Astrocyte (in vitro differentiated cells and primary cell): Measurements from ENCODE around the gene FGF23. TPM values are rescaled to one million over a fixed set of nuclear protein-coding genes. Genes with fewer than 3 reads are reported as not detected.

Experiments used
- DNase-seq: peaks from one replicate; pipeline ENCODE4 v3.0.0-alpha.2; 2010; ENCODE audit warnings: low read depth
- FAIRE-seq: peaks from 2 replicates; lab custom pipeline; 2011; peaks lifted over from hg19 to GRCh38; lab: Jason Lieb, UNC
- H2AFZ ChIP-seq: 2 replicates; pipeline ENCODE4 v1.6.0; 2012; ENCODE audit warnings: low read depth, low read length, inconsistent platforms
- H3K27ac ChIP-seq: 2 replicates; pipeline ENCODE4 v1.5.1; 2011; ENCODE audit warnings: low read depth, low read length, inconsistent platforms
- H3K27me3 ChIP-seq: 2 replicates; pipeline ENCODE4 v1.6.0; 2011; ENCODE audit warnings: low read length, inconsistent platforms; ENCODE audit not compliant: insufficient read depth
- H3K36me3 ChIP-seq: 2 replicates; pipeline ENCODE4 v1.5.1; 2011; ENCODE audit warnings: low read length, inconsistent platforms; ENCODE audit not compliant: insufficient read depth
- H3K4me1 ChIP-seq: 2 replicates; pipeline ENCODE4 v1.5.1; 2011; ENCODE audit warnings: low read length, inconsistent platforms; ENCODE audit not compliant: insufficient read depth
- H3K4me2 ChIP-seq: 2 replicates; pipeline ENCODE4 v1.6.0; 2012; ENCODE audit warnings: low read length, inconsistent platforms
- H3K4me3 ChIP-seq: 2 replicates; pipeline ENCODE4 v1.5.1; 2011; ENCODE audit warnings: low read depth, mild to moderate bottlenecking, low read length, inconsistent platforms; ENCODE audit not compliant: insufficient read depth
- H3K79me2 ChIP-seq: 2 replicates; pipeline ENCODE4 v1.6.0; 2012; ENCODE audit warnings: mild to moderate bottlenecking, low read length, inconsistent platforms; ENCODE audit not compliant: insufficient read depth
- H3K9ac ChIP-seq: 2 replicates; pipeline ENCODE4 v1.6.0; 2012; ENCODE audit warnings: mild to moderate bottlenecking, low read length, inconsistent platforms
- H3K9me3 ChIP-seq: 2 replicates; pipeline ENCODE4 v1.5.1; 2012; ENCODE audit warnings: low read depth, mild to moderate bottlenecking, low read length, inconsistent platforms; ENCODE audit not compliant: insufficient read depth
- H4K20me1 ChIP-seq: 2 replicates; pipeline ENCODE4 v1.6.0; 2012; ENCODE audit warnings: low read length, inconsistent platforms; ENCODE audit not compliant: insufficient read depth
- H3K27ac Mint-ChIP-seq: one replicate; pipeline ENCODE4 v1.8.0; 2021; ENCODE audit warnings: mild to moderate bottlenecking, mixed read lengths; ENCODE audit not compliant: unreplicated experiment
- H3K27me3 Mint-ChIP-seq: one replicate; pipeline ENCODE4 v1.8.0; 2021; ENCODE audit warnings: low read depth, mixed read lengths; ENCODE audit not compliant: unreplicated experiment
- H3K36me3 Mint-ChIP-seq: one replicate; pipeline ENCODE4 v1.8.0; 2021; ENCODE audit warnings: low read depth, mixed read lengths; ENCODE audit not compliant: unreplicated experiment
- H3K4me1 Mint-ChIP-seq: one replicate; pipeline ENCODE4 v1.8.0; 2021; ENCODE audit warnings: low read depth, mixed read lengths; ENCODE audit not compliant: unreplicated experiment
- H3K4me3 Mint-ChIP-seq: one replicate; pipeline ENCODE4 v1.8.0; 2021; ENCODE audit warnings: mild to moderate bottlenecking, moderate library complexity, mixed read lengths; ENCODE audit not compliant: unreplicated experiment
- H3K9me3 Mint-ChIP-seq: one replicate; pipeline ENCODE4 v1.8.0; 2021; ENCODE audit warnings: mild to moderate bottlenecking, mixed read lengths; ENCODE audit not compliant: unreplicated experiment
- EZH2 ChIP-seq: IDR thresholded peaks from 2 replicates; pipeline ENCODE4 v1.6.1; 2012; ENCODE audit warnings: mild to moderate bottlenecking, low read length, inconsistent platforms; ENCODE audit not compliant: insufficient read depth
- total RNA-seq: library from RNA; stranded (reverse); gene quantifications from 2 replicates; pipeline ENCODE4 v1.2.1, GENCODE V29; 2021
- TF ChIP-seq, protein P1 (sequence below): IDR thresholded peaks from 2 replicates; pipeline ENCODE4 v1.5.1; 2011; ENCODE audit warnings: low read depth, mild to moderate bottlenecking, inconsistent platforms, low read length, moderate library complexity; ENCODE audit not compliant: insufficient read depth

The FGF23 gene
- total RNA-seq, 1 donor from 2014 or later, result not detected

DNA sequence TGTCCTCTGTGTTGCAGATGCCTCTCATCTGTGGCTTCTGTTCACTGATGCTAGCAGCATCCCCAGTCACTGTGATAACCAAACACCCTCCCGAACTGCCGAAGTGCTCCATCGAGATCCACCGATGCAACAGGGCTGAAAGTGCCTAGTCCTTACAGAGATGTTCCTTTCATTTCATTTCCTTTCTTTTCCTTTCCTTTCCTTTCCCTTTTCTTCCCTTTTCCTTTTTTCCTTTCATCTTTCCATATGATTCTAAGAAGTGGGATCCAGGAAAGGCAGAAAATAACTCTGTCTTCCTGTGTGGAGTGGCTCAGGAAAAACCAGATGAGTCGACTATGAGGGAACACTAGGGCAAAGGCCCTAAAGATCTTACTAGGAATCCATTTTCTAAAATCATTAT is 39.4 kb upstream of the FGF23 start:
- Histone ChIP-seq H3K79me2 (no peaks in the 10 kb centered on the region), H3K4me1 (no peaks in the 10 kb centered on the region), H3K4me3 (no peak overlapping the region), H3K36me3 (no peaks in the 10 kb centered on the region), H3K4me2 (no peak overlapping the region), H3K9ac (no peak overlapping the region), H3K27me3 (peaks cover 12% of the 10 kb centered on the region), H3K9me3 (no peaks in the 10 kb centered on the region), H2AFZ (no peak overlapping the region), H4K20me1 (no peaks in the 10 kb centered on the region), H3K27ac (no peak overlapping the region)
- Mint-ChIP-seq H3K4me1 (peaks cover 10% of the 10 kb centered on the region), H3K27me3 (peaks cover 21% of the 10 kb centered on the region), H3K4me3 (no peak overlapping the region), H3K27ac (no peak overlapping the region), H3K9me3 (no peaks in the 10 kb centered on the region), H3K36me3 (no peaks in the 10 kb centered on the region)
- no peak for TF ChIP-seq EZH2
- TF ChIP-seq, protein P1, sequence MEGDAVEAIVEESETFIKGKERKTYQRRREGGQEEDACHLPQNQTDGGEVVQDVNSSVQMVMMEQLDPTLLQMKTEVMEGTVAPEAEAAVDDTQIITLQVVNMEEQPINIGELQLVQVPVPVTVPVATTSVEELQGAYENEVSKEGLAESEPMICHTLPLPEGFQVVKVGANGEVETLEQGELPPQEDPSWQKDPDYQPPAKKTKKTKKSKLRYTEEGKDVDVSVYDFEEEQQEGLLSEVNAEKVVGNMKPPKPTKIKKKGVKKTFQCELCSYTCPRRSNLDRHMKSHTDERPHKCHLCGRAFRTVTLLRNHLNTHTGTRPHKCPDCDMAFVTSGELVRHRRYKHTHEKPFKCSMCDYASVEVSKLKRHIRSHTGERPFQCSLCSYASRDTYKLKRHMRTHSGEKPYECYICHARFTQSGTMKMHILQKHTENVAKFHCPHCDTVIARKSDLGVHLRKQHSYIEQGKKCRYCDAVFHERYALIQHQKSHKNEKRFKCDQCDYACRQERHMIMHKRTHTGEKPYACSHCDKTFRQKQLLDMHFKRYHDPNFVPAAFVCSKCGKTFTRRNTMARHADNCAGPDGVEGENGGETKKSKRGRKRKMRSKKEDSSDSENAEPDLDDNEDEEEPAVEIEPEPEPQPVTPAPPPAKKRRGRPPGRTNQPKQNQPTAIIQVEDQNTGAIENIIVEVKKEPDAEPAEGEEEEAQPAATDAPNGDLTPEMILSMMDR, result no peak
- FAIRE-seq (no peak), DNase-seq (no peak)

GRCh38 chr12:4417936-4418335 is 38.4 kb upstream of the FGF23 start:
- H2AFZ ChIP-seq, result no peak overlapping the region
- Mint-ChIP-seq H3K4me1 (peaks cover 10% of the 10 kb centered on the region), H3K27ac (no peak overlapping the region), H3K27me3 (peaks cover 21% of the 10 kb centered on the region), H3K36me3 (no peaks in the 10 kb centered on the region), H3K9me3 (no peaks in the 10 kb centered on the region), H3K4me3 (no peak overlapping the region)
- no peak for TF ChIP-seq EZH2
- TF ChIP-seq, protein P1, result no peak
- H3K36me3 ChIP-seq, result no peaks in the 10 kb centered on the region
- no peaks in the 10 kb centered on the region for H3K79me2 ChIP-seq
- H3K9me3 ChIP-seq, result no peaks in the 10 kb centered on the region
- H3K27ac ChIP-seq, result no peak overlapping the region
- H3K27me3 ChIP-seq, result peaks cover 14% of the 10 kb centered on the region
- H3K9ac ChIP-seq, result no peak overlapping the region
- H3K4me3 ChIP-seq, result no peak overlapping the region
- no peaks in the 10 kb centered on the region for H3K4me1 ChIP-seq
- no peaks in the 10 kb centered on the region for H4K20me1 ChIP-seq
- FAIRE-seq (no peak), DNase-seq (no peak)
- no peak overlapping the region for H3K4me2 ChIP-seq

DNA sequence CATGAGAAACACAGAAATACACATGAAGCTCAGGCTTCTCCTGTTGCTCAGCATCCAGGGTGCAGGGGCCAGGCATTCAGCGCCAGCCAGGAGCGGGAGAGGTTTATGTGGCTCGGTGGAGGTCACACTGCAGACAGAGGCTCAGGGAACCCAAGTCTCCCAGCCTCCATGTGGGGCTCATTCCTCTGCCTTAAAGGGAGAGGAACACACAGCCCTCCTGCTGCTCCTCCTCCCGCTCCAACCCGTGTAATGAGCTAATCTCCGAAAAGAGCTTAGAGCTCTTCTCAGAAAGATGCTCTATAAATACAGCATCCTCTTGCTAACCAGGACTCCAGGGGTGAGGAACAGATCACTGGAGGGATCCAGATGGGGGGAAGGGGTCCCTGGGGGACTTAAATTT is 37.9 kb upstream of the FGF23 start:
- DNase-seq (no peak), FAIRE-seq (no peak)
- Mint-ChIP-seq H3K9me3 (no peaks in the 10 kb centered on the region), H3K4me3 (no peak overlapping the region), H3K27ac (no peak overlapping the region), H3K27me3 (peaks cover 21% of the 10 kb centered on the region), H3K36me3 (no peaks in the 10 kb centered on the region), H3K4me1 (peaks cover 10% of the 10 kb centered on the region)
- Histone ChIP-seq H3K27ac (no peak overlapping the region), H4K20me1 (no peaks in the 10 kb centered on the region), H3K36me3 (no peaks in the 10 kb centered on the region), H3K9me3 (no peaks in the 10 kb centered on the region), H2AFZ (no peak overlapping the region), H3K79me2 (no peaks in the 10 kb centered on the region), H3K4me3 (no peak overlapping the region), H3K4me2 (no peak overlapping the region), H3K9ac (no peak overlapping the region), H3K4me1 (no peaks in the 10 kb centered on the region), H3K27me3 (peaks cover 14% of the 10 kb centered on the region)
- TF ChIP-seq, protein P1, result no peak
- TF ChIP-seq EZH2, result no peak
